ENCODE measurements around the gene DPYSL5. TPM values are rescaled to one million over a fixed set of nuclear protein-coding genes. Genes with fewer than 3 reads are reported as not detected.

Gene DPYSL5
- total RNA-seq, 1 donor from 2014 or later, result 201 TPM

GRCh38 chr2:26885651-26886329 lies 37.9 kb downstream of the DPYSL5 start:
- Mint-ChIP-seq H3K9me3 (no peaks in the 10 kb centered on the region), H3K4me3 (no peak overlapping the region), H3K36me3 (ENCODE audit: low read depth) (peaks cover 3% of the 10 kb centered on the region), H3K27me3 (ENCODE audit: low read depth) (no peaks in the 10 kb centered on the region), H3K4me1 (peaks cover 33% of the 10 kb centered on the region), H3K27ac (ENCODE audit: unreplicated experiment) (no peak overlapping the region)
- no peak for TF ChIP-seq CTCF (conservative IDR thresholded peaks at IDR 0.05)
- no peak for DNase-seq (ENCODE audit: low read depth, low spot score)

DNA sequence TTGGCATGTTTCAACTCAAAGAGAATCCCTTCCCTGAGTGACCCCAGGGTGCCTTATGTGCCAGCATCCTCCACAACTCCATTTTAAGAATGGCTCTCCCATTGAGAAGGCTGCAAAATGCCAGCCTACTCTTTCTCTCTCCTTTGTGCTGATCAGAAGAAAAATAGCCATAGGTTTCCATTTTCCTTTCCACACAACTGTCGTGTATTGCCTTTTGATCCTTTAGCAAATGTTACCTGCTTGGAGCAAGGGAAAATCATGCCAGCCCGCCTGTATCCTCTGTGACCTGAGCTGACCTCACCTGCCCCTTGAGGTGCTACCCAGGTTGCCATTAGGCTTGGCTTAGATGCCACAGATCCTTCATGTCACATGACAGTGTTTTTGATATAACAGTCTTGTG lies 38.8 kb downstream of the DPYSL5 start:
- H3K4me1 Mint-ChIP-seq, result peaks cover 37% of the 10 kb centered on the region
- H3K27me3 Mint-ChIP-seq (ENCODE audit: low read depth), result no peaks in the 10 kb centered on the region
- DNase-seq (ENCODE audit: low read depth, low spot score), result no peak
- no peak overlapping the region for H3K4me3 Mint-ChIP-seq
- H3K9me3 Mint-ChIP-seq, result no peaks in the 10 kb centered on the region
- TF ChIP-seq CTCF (conservative IDR thresholded peaks at IDR 0.05), result no peak
- H3K27ac Mint-ChIP-seq (ENCODE audit: unreplicated experiment), result no peak overlapping the region
- H3K36me3 Mint-ChIP-seq (ENCODE audit: low read depth), result peaks cover 3% of the 10 kb centered on the region

- Mint-ChIP-seq H3K4me3 (no peak overlapping the region), H3K4me1 (peaks cover 40% of the 10 kb centered on the region), H3K27me3 (ENCODE audit: low read depth) (no peaks in the 10 kb centered on the region), H3K27ac (ENCODE audit: unreplicated experiment) (no peak overlapping the region), H3K36me3 (ENCODE audit: low read depth) (peaks cover 3% of the 10 kb centered on the region), H3K9me3 (no peaks in the 10 kb centered on the region)
- TF ChIP-seq CTCF (conservative IDR thresholded peaks at IDR 0.05), result no peak
- DNase-seq (ENCODE audit: low read depth, low spot score), result no peak
These were observed 39.2 kb downstream of the DPYSL5 start for GRCh38 chr2:26887151-26887550.

DNA sequence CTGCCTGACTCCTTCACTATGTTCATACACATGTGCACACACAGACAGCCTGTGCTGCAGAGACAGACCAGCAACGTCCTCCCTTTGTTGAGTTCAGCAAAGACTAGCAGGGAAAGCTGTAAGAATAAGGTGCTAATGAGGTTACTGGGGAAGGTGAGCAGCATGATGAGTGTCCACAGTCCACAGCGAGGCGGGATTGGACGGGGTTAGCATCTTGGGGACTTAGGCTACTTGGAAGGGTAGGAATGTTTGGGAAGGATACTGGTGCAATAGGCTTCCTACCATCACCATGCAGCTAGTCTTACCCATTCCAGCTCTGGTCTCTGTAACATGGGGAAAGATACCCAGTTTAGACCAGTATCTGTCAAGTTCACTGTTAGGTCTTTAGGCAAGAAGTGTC lies 41.9 kb downstream of the DPYSL5 start:
- H3K27me3 Mint-ChIP-seq (ENCODE audit: low read depth), result no peaks in the 10 kb centered on the region
- H3K4me3 Mint-ChIP-seq, result no peak overlapping the region
- H3K36me3 Mint-ChIP-seq (ENCODE audit: low read depth), result peaks cover 15% of the 10 kb centered on the region
- TF ChIP-seq CTCF (conservative IDR thresholded peaks at IDR 0.05), result no peak
- DNase-seq (ENCODE audit: low read depth, low spot score), result no peak
- no peaks in the 10 kb centered on the region for H3K9me3 Mint-ChIP-seq
- no peak overlapping the region for H3K27ac Mint-ChIP-seq (ENCODE audit: unreplicated experiment)
- H3K4me1 Mint-ChIP-seq, result peaks cover 52% of the 10 kb centered on the region

DNA sequence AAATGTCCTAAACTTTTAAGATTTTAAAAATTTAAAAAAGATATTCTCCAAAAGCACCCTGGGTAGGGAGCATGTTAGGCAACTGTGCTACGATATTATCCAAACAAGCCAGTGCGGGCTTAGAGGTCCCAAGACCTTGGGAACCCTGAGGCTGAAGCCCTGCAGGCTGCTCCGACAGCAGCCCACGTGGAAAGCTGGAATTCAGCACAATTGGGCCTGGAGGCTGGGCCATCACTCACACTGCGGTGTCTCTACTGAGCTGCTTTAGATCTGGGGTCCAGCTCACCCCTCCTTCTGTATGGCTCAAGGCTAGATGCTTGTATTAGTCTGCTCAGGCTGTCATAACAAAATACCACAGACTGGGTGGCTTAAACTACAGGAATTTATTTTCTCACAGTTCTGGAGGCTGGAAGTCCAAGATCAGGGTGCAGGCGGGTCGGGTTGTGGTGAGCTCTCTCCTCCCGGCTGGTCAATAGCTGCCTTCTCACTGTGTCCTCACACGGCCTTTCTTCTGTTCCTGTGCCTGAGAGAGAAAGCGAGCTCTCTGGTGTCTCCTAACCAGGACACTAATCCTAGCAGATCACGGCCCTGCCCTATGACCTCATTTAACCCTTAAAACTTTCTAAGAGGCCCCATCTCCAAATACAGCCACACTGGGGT lies 42.5 kb downstream of the DPYSL5 start:
- peak overlapping the region; percentile 24 for H3K27ac Mint-ChIP-seq (ENCODE audit: unreplicated experiment)
- TF ChIP-seq CTCF (conservative IDR thresholded peaks at IDR 0.05), result no peak
- H3K27me3 Mint-ChIP-seq (ENCODE audit: low read depth), result no peaks in the 10 kb centered on the region
- no peak overlapping the region for H3K4me3 Mint-ChIP-seq
- H3K9me3 Mint-ChIP-seq, result no peaks in the 10 kb centered on the region
- peaks cover 19% of the 10 kb centered on the region for H3K36me3 Mint-ChIP-seq (ENCODE audit: low read depth)
- no peak for DNase-seq (ENCODE audit: low read depth, low spot score)
- H3K4me1 Mint-ChIP-seq, result peaks cover 52% of the 10 kb centered on the region
